Right atrium auricular region (tissue), 2 donors: ENCODE results near the gene GRN. TPM values are rescaled to one million over a fixed set of nuclear protein-coding genes. Genes with fewer than 3 reads are reported as not detected.

Experiments used
- DNase-seq: peaks from one replicate; pipeline ENCODE4 v3.0.0-alpha.2; 2019; ENCODE audit warnings: low spot score
- H3K27ac ChIP-seq, 2 donors: fragments of 200-600 bp; sonication (generic); 1 replicate in 1 of 2; 2 replicates in 1 of 2; pipeline ENCODE4 v1.5.1; 2016 to 2019
- H3K27me3 ChIP-seq, 2 donors: fragments of 200-600 bp; sonication (generic); one replicate each; pipeline versions ENCODE4 v1.5.1 to v1.6.0; 2017 to 2019
- H3K36me3 ChIP-seq: fragments of 200-600 bp; sonication (generic); one replicate; pipeline ENCODE4 v1.5.1; 2016
- H3K4me1 ChIP-seq, 2 donors: fragments of 200-600 bp; sonication (generic); one replicate each; pipeline versions ENCODE4 v1.5.1 to v1.6.0; 2017 to 2019
- H3K4me3 ChIP-seq, 2 donors: fragments of 200-600 bp; sonication (generic); 1 replicate in 1 of 2; 2 replicates in 1 of 2; pipeline ENCODE4 v1.5.1; 2017 to 2019; ENCODE audit warnings: mild to moderate bottlenecking in 1 of 2, moderate library complexity in 1 of 2
- H3K9me3 ChIP-seq, 2 donors: fragments of 200-600 bp; sonication (generic); one replicate each; pipeline ENCODE4 v1.5.1; 2019
- total RNA-seq, 2 donors: library from RNA; depleted of rRNA; stranded (reverse); fragments of >200 nt; gene quantifications; one replicate each; pipeline ENCODE4 v1.1.0, GENCODE V29; 2016
- TF ChIP-seq, protein P1 (sequence below), 2 donors: fragments of 200-600 bp; sonication (generic); IDR thresholded peaks; one replicate each; pipeline ENCODE4 v1.5.1; 2019; ENCODE audit warnings: antibody characterized with exemption in 2 of 2

GRN gene
- total RNA-seq, 2 donors from 2014 or later = 258 to 290 TPM

- Histone ChIP-seq H3K4me1 (no peaks in the 10 kb centered on the region), H3K27me3 (no peaks in the 10 kb centered on the region), H3K9me3 (no peaks in the 10 kb centered on the region), H3K27ac (no peak overlapping the region), H3K4me3 (peak overlapping the region in 1 of 2 donors; percentile 52), H3K36me3 (peaks cover 26% of the 10 kb centered on the region)
- TF ChIP-seq, protein P1, sequence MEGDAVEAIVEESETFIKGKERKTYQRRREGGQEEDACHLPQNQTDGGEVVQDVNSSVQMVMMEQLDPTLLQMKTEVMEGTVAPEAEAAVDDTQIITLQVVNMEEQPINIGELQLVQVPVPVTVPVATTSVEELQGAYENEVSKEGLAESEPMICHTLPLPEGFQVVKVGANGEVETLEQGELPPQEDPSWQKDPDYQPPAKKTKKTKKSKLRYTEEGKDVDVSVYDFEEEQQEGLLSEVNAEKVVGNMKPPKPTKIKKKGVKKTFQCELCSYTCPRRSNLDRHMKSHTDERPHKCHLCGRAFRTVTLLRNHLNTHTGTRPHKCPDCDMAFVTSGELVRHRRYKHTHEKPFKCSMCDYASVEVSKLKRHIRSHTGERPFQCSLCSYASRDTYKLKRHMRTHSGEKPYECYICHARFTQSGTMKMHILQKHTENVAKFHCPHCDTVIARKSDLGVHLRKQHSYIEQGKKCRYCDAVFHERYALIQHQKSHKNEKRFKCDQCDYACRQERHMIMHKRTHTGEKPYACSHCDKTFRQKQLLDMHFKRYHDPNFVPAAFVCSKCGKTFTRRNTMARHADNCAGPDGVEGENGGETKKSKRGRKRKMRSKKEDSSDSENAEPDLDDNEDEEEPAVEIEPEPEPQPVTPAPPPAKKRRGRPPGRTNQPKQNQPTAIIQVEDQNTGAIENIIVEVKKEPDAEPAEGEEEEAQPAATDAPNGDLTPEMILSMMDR (IDR thresholded peaks at IDR 0.05) = peak in 1 of 2 donors; percentile 50
- no peak for DNase-seq
These were observed 9.8 kb downstream of the GRN start for GRCh38 chr17:44354582-44355561.

DNA sequence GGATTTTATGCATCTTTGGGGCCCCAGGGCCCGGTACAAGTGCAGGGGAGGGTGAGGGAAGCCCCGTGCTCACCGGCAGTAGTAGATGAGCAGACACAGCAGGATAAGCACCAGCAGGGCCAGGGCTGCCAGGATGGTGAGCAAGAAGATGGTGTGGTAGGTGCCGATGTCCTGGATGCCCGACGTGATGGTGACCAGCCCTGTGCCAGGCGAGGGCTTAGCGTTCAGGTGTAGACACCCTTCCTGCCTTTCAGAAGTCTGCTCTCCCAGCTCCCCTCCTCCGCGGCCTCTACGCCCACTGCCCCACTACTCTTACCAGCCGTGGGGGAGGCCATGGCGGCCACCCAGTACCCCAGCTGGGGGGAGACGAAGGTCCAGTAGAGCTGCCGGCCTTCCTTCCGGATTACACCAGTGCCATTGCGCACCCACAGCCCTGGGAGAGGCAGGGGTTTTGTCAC, 10.6 kb downstream of the GRN start:
- TF ChIP-seq, protein P1 (IDR thresholded peaks at IDR 0.05) = no peak
- DNase-seq = no peak

GRCh38 chr17:44356241-44356640, 11.1 kb downstream of the GRN start:
- H3K27me3 ChIP-seq = no peaks in the 10 kb centered on the region
- H3K27ac ChIP-seq = no peak overlapping the region
- H3K4me1 ChIP-seq = peaks cover 0 to 7% of the 10 kb centered on the region in 2 donors
- TF ChIP-seq, protein P1 (IDR thresholded peaks at IDR 0.05) = no peak
- DNase-seq = no peak
- no peaks in the 10 kb centered on the region for H3K9me3 ChIP-seq
- H3K4me3 ChIP-seq = no peak overlapping the region
- peaks cover 12% of the 10 kb centered on the region for H3K36me3 ChIP-seq

More for the DNA sequence above, 10.6 kb downstream of the GRN start:
- no peaks in the 10 kb centered on the region for H3K9me3 ChIP-seq
- H3K36me3 ChIP-seq = peaks cover 18% of the 10 kb centered on the region
- H3K4me3 ChIP-seq = no peak overlapping the region
- H3K27ac ChIP-seq = no peak overlapping the region
- no peaks in the 10 kb centered on the region for H3K27me3 ChIP-seq
- peaks cover 0 to 1% of the 10 kb centered on the region in 2 donors for H3K4me1 ChIP-seq

DNA sequence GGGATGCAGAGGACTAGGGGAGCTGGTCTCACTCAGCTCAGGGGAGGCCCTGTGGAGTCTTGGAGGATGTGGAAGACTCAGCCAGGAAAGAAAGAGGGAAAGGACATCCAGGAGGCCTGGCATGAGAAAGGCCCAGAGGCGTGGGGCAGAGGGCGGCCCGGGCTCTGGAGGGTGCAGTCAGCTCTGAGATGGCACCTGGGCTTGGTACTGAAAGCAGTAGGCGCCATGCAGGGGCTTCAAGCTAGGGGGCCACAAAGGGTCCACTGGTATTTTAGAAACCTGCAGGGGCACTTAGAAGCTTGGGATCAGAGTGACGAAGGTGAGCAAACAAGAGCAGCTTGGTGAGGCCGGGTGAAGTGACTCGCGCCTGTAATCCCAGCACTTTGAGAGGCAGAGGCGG, 13.0 kb downstream of the GRN start:
- Histone ChIP-seq H3K9me3 (no peaks in the 10 kb centered on the region), H3K4me1 (peaks cover 0 to 22% of the 10 kb centered on the region in 2 donors), H3K36me3 (no peaks in the 10 kb centered on the region), H3K4me3 (no peak overlapping the region), H3K27ac (no peak overlapping the region), H3K27me3 (no peaks in the 10 kb centered on the region)
- no peak for DNase-seq
- TF ChIP-seq, protein P1 (IDR thresholded peaks at IDR 0.05) = no peak

- Histone ChIP-seq H3K36me3 (no peaks in the 10 kb centered on the region), H3K27me3 (no peaks in the 10 kb centered on the region), H3K4me3 (no peak overlapping the region), H3K27ac (no peak overlapping the region), H3K9me3 (no peaks in the 10 kb centered on the region), H3K4me1 (peaks cover 0 to 29% of the 10 kb centered on the region in 2 donors)
- no peak for DNase-seq
- TF ChIP-seq, protein P1 (IDR thresholded peaks at IDR 0.05) = no peak
These were observed 13.9 kb downstream of the GRN start for GRCh38 chr17:44359006-44359405.
